Activated T-cell treated with anti-CD3 and anti-CD28 coated beads, Interleukin-2, amount 50 U/mL, for 48 hours (primary cell): ENCODE measurements around the gene PCDH12.

Source experiments
- DNase-seq, 2 experiments: peaks; one replicate each; pipeline ENCODE4 v3.0.0-alpha.2; 2020

PCDH12 gene

GRCh38 chr5:141906517-141906916 is 51.5 kb downstream of the PCDH12 start:
- no peak for DNase-seq

- no peak for DNase-seq
These were observed 53.5 kb downstream of the PCDH12 start for GRCh38 chr5:141904551-141904950.

- DNase-seq, result no peak
These were observed 54.7 kb downstream of the PCDH12 start for GRCh38 chr5:141903261-141903660.

GRCh38 chr5:141902015-141902814 is 55.8 kb downstream of the PCDH12 start:
- DNase-seq, result no peak

- no peak for DNase-seq
These were observed 59.5 kb downstream of the PCDH12 start for GRCh38 chr5:141898448-141899049.

GRCh38 chr5:141897425-141897824 is 60.6 kb downstream of the PCDH12 start:
- DNase-seq, result no peak
